DLD1 (cell line): Measurements from ENCODE around the gene ZNF480.
"Not testable (repeated sequence)": the region's sequence is repeated elsewhere in the genome, so short reads cannot be mapped to it uniquely, and the experiment has no call there.

ENCODE experiments used
- in situ Hi-C: cut with HindIII; loops from 2 replicates; pipeline ENCODE4 v1.10.0; 2017; ENCODE audit warnings: low sequenced_read_pairs

The ZNF480 gene

DNA sequence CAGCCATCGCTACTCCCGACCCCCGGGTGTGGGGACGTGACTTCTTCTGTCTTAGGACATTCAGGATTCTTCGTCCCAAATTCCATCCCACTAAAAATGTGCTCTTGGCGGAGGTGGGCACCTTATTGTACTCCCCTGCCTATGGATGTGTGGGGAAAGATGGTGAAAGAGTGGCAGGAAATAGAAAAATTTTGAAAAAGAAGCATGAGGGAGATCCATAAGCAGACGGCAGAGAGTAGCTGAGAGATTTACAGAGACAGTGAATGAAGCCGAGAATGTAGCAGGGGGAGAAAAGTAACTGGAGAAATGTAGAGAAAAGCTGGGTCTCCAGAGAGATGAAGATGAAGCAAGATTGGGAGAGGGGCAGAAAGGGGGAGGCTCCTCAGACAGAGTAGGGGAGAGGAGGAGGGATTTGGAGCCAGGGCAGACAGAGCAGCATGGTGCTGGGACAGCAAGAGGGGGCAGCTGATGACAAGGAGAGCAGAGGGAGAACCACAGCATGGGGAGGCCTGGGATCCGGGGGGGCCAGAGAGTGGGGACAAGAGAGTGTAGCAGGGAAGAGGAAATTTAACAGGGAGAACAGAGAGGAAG lies 39.9 kb downstream of the ZNF480 start:
- in situ Hi-C loops: no loop called here

GRCh38 chr19:52339022-52339421 lies 42.1 kb downstream of the ZNF480 start:
- in situ Hi-C loops: not testable (repeated sequence)

GRCh38 chr19:52343548-52343947 lies 46.6 kb downstream of the ZNF480 start:
- in situ Hi-C loops: no loop called here

DNA sequence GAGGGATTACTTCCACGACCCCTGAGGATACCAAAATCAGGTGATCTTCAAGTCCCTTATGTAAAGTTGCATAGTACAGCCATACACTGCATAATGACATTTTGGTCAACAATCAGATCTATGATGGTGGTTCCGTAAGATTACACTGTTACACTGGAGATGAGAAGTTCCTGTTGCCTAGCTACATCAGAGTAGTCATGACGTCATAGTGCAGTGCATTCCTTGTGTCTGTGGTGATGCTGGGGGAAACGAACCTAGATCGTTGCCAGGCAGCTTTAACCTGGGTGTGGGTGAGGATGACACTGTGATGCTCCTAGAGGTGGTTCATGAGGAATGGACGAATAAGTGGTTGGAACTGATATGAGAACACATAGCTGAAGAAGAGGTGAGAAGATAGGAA lies 48.2 kb downstream of the ZNF480 start:
- in situ Hi-C loops: no loop called here

DNA sequence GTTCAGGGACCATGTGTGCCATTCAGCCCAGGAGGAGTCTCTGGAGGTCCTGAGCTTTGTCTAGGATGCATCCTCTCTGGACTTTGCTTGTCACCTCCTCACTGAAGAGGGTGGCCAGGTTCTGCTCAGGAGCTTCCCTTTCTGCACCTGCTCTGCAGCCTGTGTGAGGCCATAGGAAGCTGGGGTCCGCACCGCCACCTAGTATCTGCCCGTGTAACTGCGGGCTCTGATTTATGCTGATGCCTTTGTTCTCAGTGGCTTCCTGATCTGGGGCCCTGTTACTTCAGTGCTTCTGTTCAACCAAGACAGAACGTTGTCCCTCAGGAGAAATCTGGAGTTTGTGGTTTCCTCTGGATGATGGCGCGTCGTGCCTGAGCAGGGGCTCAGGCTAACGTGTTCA lies 54.5 kb downstream of the ZNF480 start:
- in situ Hi-C loops: no loop called here

DNA sequence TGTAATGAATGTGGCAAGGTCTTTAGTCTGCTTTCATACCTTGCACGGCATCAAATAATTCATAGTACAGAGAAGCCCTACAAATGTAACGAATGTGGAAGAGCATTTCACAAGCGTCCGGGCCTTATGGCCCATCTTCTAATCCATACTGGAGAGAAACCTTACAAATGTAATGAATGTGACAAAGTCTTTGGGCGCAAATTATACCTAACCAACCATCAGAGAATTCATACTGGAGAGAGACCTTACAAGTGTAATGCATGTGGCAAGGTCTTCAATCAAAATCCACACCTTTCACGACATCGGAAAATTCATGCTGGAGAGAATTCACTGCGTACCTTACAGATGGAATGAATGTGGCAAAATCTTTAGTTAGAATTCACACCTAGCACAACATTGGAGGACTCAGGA lies 69.5 kb downstream of the ZNF480 start:
- in situ Hi-C loops: no loop called here

DNA sequence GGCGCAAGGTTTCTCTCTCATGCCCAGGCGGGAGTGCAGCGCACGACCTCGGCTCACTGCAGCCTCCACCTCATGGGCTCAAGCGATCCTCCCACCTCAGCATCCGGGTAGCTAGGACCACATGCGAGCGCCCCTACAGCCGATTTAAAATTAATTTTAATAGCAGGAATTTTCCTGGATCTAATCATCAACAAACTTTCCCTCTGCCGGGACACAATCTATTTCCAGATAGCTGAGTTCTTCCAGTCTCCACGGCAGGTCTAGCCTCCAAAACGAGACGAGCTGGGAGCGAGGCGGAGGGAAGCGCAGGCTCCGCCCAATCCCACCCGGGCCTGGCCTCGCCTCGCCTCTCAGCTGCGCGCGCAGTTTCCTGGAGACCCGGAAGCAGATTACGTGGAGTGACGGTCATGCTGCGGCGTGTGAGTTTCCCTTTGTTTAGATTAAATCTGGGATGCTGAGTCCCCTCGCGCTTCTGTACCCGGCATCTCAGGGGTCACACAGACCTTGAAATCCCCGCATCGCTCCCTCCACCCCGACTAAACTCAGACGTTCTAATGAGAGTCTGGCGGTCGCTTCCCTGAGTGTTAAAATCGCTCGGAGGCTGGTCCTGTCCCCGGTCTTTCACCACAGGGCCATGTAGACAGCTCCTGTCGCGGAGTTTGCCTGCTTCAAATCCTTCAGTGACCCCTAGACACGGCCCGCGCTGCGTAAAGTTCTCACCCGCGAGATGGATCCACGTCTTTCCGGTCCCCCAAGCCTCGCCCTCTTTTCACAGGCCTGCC lies 72.8 kb downstream of the ZNF480 start, which contains the start of gene ZNF880:
TSS of gene ZNF880 (plus strand) at position 365 of the 782 bp plus-strand sequence. CDS start at position 408, 43 bp downstream.
- in situ Hi-C loops: no loop called here

DNA sequence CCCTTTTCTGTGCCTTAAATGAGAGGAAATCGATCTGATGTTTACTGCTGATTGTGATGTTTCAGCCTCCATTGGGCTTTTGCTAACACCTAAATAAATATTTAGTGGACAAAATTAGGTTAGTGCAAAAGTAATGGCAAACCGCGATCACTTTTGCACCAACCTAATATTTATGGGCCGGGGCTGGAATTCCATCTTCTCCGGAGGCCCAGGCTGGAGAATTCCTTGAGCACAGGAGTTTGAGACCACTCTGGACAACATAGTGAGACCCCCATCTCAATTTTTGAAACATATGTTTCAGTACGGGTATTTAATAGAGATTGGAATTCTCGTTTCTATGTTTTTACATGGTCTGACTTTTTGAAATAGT lies 73.4 kb downstream of the ZNF480 start:
- in situ Hi-C loops: no loop called here
